SU-DHL-6 (cell line): ENCODE results near the gene NCR3LG1.

ENCODE experiments used
- CTCF ChIP-seq: fragments of 200-600 bp; sonication (generic); IDR thresholded peaks from one replicate; pipeline ENCODE4 v1.5.1; 2017; ENCODE audit warnings: antibody characterized with exemption, mild to moderate bottlenecking, low read length, moderate library complexity; ENCODE audit not compliant: insufficient read depth, poor library complexity, severe bottlenecking
- EZH2phosphoT487 ChIP-seq: fragments of 200-600 bp; sonication (generic), shearing (Covaris generic); conservative IDR thresholded peaks from 2 replicates; pipeline ENCODE4 v1.6.1; 2018; ENCODE audit warnings: mild to moderate bottlenecking, antibody characterized with exemption, low read length, moderate library complexity, mixed read lengths

DNA sequence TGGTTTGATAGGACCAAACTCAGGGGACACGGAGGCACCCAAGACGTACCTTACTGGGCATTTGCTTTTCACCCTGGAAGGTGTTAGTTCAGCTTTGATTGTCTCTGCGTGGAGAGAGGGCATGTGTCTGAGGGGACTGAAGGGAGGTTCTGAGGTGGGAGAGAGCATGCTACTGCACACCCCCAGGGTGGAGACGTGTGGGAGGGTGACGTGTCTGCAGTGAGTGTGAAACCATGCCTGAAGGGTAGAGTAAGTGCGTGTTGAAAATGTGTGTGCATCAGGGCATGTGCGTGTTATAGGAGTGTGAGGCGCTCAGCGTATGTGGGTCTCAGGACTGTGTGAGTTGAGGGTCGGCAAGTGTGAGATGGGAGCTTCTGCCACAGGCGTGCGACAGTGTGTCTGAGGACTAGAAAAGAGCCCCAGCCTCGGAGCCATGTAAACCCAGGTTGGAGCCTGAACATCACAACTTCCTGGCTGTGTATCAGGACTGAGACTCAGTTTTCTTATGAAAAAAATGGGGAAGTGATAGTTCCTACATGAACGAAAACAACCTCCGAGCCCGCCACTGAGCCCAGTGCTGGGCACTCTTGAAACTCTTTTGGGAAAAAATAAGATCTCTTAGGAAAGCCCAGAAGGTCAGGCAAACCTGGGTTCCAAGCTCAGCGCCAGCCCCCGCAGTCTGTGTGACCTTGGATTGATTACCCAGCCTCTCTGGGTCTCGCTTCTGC is 48.6 kb downstream of the NCR3LG1 start:
- no peak for TF ChIP-seq CTCF
- no peak for TF ChIP-seq EZH2phosphoT487
